HTERT RPE-1 (cell line): ENCODE measurements around the gene CCDC188.

ENCODE experiments used
- in situ Hi-C: fragments of 300-500 bp; cut with MboI; formaldehyde crosslinking; loops from 4 replicates; pipeline ENCODE4 v1.14.3; 2020; ENCODE audit warnings: low sequenced_read_pairs

CCDC188 gene

GRCh38 chr22:20151276-20151588 is 377 bp upstream of the CCDC188 start:
- in situ Hi-C loops: no loop called here

GRCh38 chr22:20149257-20150250 is 1.3 kb downstream of the CCDC188 start:
- in situ Hi-C loops: no loop called here

GRCh38 chr22:20148414-20148813 is 2.4 kb downstream of the CCDC188 start:
- in situ Hi-C loops: no loop called here

DNA sequence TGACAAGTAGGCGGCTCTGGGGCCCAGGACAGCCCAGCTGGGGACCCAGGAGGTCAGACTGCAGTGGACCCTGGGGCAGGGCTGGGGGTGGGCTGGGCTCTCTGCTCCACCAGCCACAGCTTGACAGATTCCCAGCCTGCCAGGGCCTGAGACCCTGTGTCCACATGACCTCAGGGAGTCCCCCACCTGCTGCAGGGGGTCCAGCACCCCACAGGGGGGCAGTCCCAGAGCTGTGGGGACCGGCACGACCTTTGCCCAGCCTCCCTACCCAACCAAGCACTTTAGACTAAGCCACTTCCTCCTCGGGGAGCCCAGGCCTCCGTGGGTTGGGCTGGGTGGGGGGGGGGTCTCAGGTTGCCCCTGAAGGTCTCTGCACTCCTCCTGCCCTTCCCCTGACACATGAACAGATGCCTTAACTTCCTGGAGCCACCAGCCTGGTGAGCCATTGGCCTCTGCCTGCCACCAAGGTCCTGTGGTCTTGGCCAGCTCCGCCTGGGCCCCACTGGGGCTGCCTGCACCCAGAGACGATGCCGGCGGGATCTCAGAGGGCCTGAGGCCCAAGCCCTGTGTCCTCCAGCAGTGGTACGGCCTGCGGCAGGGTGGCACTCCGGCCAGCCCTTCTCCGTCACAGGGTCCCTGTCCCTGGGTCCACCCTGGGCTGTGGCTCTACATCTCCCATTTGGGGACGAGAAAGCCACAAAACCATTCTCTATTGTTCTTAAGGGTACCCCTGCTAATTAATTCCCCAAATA is 3.4 kb downstream of the CCDC188 start:
- in situ Hi-C loops: no loop called here

DNA sequence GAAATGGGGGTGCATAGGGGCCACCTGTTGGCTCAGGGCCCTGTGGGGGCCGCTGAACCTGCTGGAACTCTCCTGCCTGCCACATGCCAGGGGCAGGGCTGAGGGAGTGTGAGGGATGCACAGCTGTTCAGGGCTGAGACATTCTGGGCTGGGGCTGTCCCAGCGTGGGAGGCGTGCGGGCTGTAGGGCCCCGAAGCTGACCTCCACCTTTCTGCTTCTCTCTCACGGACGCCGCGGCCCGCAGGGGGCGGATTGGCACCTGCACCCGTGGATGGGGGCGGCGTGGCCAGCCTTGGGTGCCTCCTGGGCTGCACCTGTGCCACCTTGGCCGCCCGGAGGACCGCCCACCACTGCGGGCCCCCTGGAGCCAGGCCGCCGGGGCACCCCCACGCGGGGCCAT is 4.1 kb downstream of the CCDC188 start:
- in situ Hi-C loops: no loop called here

- in situ Hi-C loops: no loop called here
These were observed 5.0 kb downstream of the CCDC188 start for GRCh38 chr22:20145832-20146223.

DNA sequence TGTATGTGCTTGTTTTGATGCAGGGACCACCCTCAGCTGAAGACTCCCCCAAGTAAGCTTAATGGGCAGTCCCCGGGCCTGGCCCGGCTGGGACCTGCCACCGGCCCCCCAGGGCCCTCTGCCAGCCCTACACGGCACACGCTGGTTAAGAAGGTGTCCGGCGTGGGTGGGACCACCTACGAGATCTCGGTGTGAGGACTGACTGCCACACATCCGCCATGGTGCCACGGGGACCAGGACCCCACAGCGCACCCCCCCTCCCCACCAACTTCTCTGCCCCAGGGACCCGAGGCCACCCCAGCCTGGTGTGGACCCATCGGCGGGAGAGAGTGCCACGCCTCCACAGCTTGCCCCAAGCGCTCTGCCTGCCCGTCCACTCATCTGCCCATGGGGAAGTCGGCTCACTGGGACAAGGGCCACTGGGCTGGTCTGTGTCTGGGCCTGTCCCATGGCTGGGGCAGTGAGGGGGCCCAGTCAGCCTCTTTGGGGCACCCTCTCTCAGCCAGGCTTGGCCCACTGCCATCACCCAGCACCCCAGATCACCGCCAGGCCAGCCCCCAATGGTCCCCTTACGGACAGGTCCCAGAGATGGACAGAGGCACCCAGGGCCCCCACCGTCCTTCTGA is 5.5 kb downstream of the CCDC188 start:
- in situ Hi-C loops: no loop called here

GRCh38 chr22:20143883-20144665 is 6.8 kb downstream of the CCDC188 start:
- in situ Hi-C loops: no loop called here

- in situ Hi-C loops: no loop called here
These were observed 7.9 kb downstream of the CCDC188 start for GRCh38 chr22:20142711-20143621.

DNA sequence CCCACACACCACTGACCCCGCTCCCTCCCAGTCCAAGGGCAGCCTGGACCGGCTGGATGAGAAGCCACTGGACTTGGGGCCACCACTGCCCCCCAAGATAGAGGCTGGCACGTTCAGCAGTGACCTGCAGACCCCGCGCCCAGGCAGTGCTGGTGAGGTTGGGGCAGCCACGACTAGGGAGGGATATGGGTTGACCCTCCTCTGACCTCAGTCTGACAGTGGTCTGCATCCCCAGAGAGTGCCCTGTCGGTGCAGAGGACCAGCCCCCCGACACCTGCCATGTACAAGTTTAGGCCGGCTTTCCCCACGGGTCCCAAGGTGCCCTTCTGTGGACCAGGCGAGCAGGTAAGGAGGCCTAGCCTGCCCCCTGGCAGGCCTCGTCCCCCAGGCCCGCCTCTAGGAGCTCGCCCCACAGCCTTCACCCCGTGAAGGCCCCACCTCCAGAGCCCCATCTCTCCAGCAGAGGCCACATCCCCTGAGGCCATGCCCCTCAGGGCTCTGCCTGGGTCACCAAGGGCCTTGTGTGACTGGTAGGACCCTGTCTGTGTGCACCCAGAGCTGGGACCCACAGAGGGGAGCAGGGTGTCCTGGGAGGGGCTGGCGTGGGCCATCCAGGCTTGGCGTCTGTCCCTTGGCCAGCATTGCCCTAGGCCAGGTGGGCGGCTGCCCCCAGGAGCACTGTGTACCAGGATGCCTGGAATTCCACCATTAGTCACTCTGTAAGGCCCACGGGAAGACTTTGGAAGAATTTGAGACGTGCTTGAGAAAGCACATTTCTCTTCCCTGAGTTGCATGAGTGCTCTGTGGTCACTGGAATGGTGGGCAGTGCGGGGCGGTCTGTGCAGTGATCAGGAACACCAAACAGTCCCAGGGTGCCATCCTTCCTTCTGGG is 9.4 kb downstream of the CCDC188 start:
- in situ Hi-C loops: no loop called here

- in situ Hi-C loops: no loop called here
These were observed 10.3 kb downstream of the CCDC188 start for GRCh38 chr22:20140521-20140964.

DNA sequence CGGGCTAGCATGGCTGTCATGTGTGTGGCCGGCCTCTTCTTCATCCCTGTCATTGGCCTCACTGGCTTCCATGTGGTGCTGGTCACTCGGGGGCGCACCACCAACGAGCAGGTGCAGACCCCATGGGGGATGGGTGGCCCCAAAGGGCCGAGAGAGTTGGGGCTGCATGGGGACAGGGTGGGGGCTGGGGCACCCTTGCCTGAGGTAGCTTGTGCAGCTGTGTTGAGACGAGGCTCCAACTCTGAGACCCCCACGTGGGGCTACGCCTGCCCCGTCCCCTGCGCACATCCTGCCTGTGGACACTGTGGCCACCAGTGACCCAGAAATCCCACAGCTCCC is 10.8 kb downstream of the CCDC188 start:
- in situ Hi-C loops: no loop called here

DNA sequence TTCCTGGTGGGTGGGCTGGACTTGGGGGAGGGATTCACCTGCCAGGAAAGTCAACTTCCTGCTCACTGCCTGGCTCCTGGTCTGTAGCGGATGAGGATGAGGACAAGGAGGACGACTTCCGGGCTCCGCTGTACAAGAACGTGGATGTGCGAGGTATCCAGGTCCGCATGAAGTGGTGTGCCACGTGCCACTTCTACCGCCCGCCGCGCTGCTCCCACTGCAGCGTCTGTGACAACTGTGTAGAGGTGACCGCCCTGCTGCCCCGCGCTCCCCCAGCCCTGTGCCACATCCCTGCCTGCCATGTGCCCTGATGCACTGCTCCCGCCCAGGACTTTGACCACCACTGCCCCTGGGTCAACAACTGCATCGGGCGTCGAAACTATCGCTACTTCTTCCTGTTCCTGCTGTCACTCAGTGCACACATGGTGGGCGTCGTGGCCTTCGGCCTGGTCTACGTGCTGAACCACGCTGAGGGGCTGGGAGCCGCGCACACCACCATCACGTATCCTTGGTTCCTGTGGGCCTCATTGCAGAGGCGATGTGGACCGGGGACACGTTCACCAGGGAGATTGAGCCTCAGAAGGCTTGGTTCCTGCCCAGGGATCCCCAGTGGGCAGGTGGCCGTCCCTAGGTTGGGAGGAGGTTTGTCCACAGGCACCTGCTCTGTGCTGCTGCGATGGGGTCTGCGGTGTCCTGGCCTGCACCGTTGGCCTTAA is 11.3 kb downstream of the CCDC188 start:
- in situ Hi-C loops: no loop called here

- in situ Hi-C loops: no loop called here
These were observed 12.0 kb downstream of the CCDC188 start for GRCh38 chr22:20138868-20139267.

- in situ Hi-C loops: no loop called here
These were observed 12.5 kb downstream of the CCDC188 start for GRCh38 chr22:20138417-20138738.

DNA sequence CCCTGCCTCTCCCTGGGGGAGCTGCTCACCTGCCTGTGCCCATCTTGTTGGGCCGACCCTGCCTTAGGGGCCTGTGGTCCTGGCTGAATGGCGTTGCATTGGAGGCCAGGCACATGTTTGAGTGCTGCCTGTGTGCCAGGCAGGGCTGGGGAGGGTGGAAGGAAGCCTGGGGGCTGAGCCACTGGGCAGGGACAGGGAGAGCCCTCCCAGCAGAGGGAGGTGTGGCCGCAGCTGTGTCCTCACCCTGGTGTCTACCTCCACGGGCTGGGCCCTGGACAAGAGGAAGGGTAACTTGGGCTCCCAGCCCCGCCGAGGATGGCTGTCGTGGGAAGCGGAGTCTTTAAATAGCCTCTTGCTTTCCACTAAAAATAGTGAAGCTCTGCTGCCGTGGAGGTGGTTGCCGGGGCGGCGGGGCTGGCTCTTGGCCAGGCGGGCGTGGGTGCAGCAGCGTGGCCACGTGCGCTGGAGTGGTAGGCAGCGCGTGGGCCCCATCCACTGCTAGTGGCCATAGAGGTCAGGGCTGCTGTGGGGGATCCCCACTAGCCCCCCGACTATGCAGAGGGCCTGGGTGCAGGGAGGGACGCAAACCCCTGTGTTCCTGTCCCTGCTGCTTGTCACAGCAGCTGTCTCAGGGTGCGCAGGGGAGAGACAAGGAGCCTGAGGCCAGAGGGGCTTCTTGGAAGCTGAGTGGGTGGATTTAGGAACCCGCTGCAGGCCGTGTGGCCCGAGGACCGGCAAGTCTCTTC is 13.0 kb downstream of the CCDC188 start:
- in situ Hi-C loops: no loop called here

DNA sequence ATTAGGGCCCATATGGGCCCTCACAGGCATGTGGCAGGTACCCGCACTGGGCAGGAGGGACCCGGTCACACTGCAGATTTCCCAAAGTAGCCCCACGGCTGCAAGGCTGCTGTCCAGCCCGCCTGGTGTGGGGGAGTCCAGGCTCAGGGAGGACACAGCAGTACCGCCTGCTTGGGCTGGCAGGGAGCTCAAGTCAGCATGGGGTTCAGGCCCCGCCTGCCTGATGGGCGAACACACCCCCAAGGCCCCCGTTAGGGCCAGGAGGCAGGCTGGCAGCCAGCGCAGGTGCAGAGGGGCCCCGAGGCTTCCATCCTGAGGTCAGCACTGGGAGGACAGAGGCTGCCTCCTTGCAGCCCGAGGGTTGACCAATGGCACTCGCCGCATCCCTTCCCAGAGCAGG is 13.7 kb downstream of the CCDC188 start:
- in situ Hi-C loops: no loop called here

DNA sequence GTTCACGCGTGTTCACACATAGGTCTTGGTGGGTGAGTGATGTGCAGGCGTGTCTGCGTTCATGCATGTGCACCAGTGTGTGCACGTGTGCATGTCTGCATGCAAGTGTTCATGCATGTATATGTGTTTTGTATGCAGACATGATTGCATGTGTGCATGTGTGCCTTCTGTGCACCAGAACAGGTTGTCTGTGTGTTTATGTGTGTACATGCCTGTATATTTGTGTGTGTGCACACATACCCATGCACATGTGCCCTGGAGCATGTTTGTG is 14.3 kb downstream of the CCDC188 start:
- in situ Hi-C loops: no loop called here
